Measurements from ENCODE around the gene RPS15.

The RPS15 gene

DNA sequence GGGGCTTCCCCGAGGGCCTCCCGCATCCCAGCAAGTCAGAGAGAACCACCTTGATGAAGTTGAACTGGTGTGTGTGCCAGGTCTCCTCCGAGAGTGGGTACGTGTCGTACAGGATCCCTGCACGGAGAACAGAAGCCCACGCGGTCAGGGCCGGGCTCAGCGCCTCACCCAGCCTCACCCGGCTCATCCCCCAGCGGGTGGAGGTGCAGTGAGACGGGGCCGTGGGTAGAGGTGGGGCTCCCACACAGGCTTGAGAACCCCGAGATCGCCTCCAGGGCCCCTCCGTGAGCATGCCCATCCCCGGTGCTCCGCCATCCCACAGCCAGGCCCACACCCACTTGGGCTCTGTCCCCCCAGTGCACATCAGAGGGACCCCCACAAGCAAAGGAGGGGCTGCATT, 39.1 kb upstream of the RPS15 start:
- H3K27ac Mint-ChIP-seq, result peak overlapping the region; percentile 29
- no peak overlapping the region for H3K4me3 Mint-ChIP-seq

GRCh38 chr19:1399745-1400144, 38.5 kb upstream of the RPS15 start:
- Mint-ChIP-seq H3K9me3 (no peaks in the 10 kb centered on the region), H3K36me3 (peaks cover 7% of the 10 kb centered on the region), H3K27ac (no peak overlapping the region), H3K4me3 (peak overlapping the region; percentile 61), H3K4me1 (peaks cover 13% of the 10 kb centered on the region)
- ATAC-seq, result no peak
- no peak for DNase-seq (ENCODE audit: low spot score in 2 of 2)

More for the DNA sequence above, 39.1 kb upstream of the RPS15 start:
- Mint-ChIP-seq H3K4me1 (peaks cover 13% of the 10 kb centered on the region), H3K9me3 (no peaks in the 10 kb centered on the region), H3K36me3 (peaks cover 7% of the 10 kb centered on the region)
- ATAC-seq (no peak), DNase-seq (ENCODE audit: low spot score in 2 of 2) (no peak)

DNA sequence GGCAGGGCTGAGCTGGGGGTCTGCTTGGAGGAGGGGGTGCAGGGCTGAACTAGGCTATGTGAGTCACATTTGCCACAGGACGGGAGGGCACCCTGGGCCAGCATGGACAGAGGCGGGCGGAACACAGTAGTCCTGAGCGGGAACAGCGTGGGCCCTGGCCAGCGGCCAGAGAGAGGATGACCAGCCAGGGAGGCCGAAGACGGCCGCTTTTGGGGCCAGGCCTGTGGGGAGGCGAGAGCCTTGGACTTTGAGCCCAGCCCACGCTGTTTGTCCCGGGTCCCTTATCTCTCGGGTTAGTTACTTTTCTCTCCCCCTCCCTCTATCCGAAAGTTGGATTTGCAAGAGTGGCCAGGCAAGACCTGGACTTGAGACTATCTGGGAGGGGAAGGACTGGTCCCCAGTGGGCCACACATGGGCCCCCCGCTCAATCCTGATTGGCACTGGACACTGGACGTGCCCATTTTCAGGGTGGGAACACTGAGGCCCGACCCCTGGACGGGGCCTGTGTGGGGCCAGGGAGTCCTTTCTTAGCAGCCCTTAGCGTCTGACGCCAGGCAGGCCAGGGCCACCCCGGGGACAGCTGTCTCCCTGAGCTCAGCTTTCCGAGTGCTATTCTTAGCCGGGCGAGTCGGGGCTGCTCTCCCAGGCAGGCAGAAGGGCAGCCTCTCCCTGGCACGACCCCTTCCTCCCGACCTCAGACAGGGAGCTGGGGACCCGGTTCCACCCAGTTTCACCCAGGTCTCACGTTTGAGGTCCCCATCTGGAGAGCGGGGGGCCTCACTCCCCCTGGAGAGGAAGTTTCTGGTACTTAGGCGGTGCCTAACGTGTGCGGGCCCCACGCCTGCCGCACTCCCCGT, 37.7 kb upstream of the RPS15 start:
- Mint-ChIP-seq H3K36me3 (peaks cover 7% of the 10 kb centered on the region), H3K9me3 (no peaks in the 10 kb centered on the region), H3K4me1 (peaks cover 13% of the 10 kb centered on the region), H3K4me3 (peak overlapping the region; percentile 61), H3K27ac (no peak overlapping the region)
- ATAC-seq (peak; percentile 17), DNase-seq (ENCODE audit: low spot score in 2 of 2) (no peak)

GRCh38 chr19:1401138-1401888, 36.9 kb upstream of the RPS15 start, which contains the start of gene GAMT:
GAMT (minus strand) TSS chr19:1401542; CDS start chr19:1401476, 66 bp downstream.
- Mint-ChIP-seq H3K9me3 (no peaks in the 10 kb centered on the region), H3K4me1 (peaks cover 9% of the 10 kb centered on the region), H3K27ac (no peak within 1 kb of the TSS), H3K36me3 (peaks cover 2% of the 10 kb centered on the region), H3K4me3 (peak within 1 kb of the TSS; percentile 61)
- ATAC-seq (peak; percentile 79), DNase-seq (ENCODE audit: low spot score in 2 of 2) (peak; percentile 57 to 79)

DNA sequence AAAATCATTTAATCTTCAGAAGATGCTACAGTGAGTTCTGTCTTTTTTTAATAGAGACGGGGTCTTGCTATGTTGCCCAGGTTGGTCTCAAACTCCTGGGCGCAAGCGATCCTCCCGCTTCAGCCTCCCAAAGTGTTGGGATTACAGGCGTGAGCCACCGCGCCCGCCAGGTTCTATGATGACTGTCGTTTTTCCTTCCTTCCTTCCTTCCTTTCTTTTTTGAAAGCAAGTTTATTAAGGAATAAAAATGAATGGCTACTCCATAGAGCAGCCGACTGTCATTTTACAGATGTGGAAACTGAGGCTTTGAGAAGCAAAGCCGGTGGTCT, 36.3 kb upstream of the RPS15 start:
- ATAC-seq (no peak), DNase-seq (ENCODE audit: low spot score in 2 of 2) (no peak)
- H3K4me1 Mint-ChIP-seq, result peaks cover 11% of the 10 kb centered on the region
- no peak overlapping the region for H3K27ac Mint-ChIP-seq
- no peaks in the 10 kb centered on the region for H3K36me3 Mint-ChIP-seq
- no peaks in the 10 kb centered on the region for H3K9me3 Mint-ChIP-seq
- peak overlapping the region; percentile 16 for H3K4me3 Mint-ChIP-seq

- Mint-ChIP-seq H3K4me3 (peak overlapping the region; percentile 53), H3K9me3 (no peaks in the 10 kb centered on the region), H3K36me3 (no peaks in the 10 kb centered on the region), H3K27ac (no peak overlapping the region), H3K4me1 (peaks cover 11% of the 10 kb centered on the region)
- ATAC-seq (no peak), DNase-seq (ENCODE audit: low spot score in 2 of 2) (no peak)
These were observed 35.7 kb upstream of the RPS15 start for GRCh38 chr19:1402411-1403070.

DNA sequence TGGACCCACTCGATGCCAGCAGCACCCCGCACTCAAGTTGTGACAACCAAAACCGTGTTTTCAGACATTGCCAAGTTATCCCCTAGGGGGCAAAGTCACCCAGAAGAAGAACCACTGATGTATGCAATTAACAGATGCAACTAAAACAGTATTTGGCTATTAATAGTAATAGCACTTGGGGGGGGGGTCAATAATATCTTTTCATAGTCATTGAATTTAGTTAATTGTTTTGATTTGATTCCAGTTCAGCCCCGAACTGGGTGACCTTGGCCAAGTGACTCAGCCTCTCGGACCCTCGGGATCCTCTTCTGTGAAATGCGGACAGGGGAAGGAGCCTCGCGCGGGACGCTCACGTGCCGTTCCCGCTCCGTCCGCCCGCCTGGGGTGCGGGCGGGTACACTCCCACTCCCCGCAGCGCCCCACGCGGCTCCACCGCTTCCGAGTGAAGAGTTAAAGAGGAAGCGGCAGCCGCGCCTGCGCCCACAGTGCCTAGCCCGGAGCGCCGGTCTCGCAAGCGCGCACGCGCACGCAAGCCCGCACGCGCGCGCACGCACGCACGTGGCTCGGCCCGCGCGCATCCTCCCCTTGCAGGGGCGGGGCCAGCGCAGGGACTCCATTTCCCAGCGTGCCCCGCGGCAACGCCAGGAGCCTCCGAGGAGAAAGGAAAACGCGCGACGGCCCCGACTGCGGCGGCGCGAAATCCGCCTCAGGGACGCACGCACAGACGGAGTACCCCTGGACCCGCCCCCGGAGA, 31.2 kb upstream of the RPS15 start:
- peak overlapping the region; percentile 93 for H3K4me3 Mint-ChIP-seq
- peak overlapping the region; percentile 81 for H3K27ac Mint-ChIP-seq
- peaks cover 44% of the 10 kb centered on the region for H3K4me1 Mint-ChIP-seq
- DNase-seq (ENCODE audit: low spot score in 2 of 2), result peak; percentile 100
- H3K36me3 Mint-ChIP-seq, result peaks cover 36% of the 10 kb centered on the region
- H3K9me3 Mint-ChIP-seq, result no peaks in the 10 kb centered on the region
- peak; percentile 84 for ATAC-seq

DNA sequence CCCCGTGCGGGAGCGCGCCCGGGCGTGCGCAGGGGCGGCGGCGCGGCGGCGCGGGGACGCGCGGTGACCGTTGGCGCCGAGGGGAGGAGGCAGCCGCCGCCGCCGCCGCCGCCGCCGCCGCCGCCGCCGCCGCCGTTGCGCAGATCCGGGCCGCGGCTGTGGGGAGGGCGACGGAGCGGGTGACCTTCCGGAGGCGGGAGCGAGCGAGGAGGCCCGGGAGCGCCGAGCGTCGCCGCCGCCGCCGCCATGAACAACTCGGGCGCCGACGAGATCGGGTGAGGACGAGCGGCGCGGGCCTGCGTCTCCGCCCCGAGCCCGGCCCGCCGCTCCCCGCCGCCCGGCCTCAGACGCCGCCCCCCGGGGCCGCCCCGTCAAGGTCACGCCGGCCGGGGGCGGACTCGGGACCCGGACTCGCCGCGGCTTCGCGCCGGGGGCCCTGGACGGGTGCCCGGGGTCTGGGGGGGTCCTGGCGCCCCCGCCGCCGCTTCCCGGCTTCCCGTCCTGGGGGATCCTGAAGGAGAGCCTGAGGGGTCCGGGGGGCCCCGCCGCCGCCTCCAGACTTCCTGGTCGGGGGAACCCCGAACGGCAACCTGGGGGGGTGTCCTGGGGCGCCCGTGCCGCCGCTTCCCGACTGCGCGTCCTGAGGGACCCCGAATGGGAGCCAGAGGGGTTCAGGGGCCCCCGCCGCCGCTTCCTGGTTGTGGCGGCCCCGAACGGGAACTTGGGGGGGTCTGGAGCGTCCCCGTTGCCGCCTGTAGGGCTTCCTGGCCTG, 30.5 kb upstream of the RPS15 start, which contains the start of gene DAZAP1:
TSS of gene DAZAP1 (plus strand) at position 59 of the 772 bp plus-strand sequence. CDS start at position 247, 188 bp downstream.
- Mint-ChIP-seq H3K4me3 (peak within 1 kb of the TSS; percentile 93), H3K27ac (peak within 1 kb of the TSS; percentile 87), H3K9me3 (no peaks in the 10 kb centered on the region), H3K36me3 (peaks cover 39% of the 10 kb centered on the region), H3K4me1 (peaks cover 49% of the 10 kb centered on the region)
- DNase-seq (ENCODE audit: low spot score in 2 of 2), result peak; percentile 50 to 78
- ATAC-seq, result peak; percentile 43

DNA sequence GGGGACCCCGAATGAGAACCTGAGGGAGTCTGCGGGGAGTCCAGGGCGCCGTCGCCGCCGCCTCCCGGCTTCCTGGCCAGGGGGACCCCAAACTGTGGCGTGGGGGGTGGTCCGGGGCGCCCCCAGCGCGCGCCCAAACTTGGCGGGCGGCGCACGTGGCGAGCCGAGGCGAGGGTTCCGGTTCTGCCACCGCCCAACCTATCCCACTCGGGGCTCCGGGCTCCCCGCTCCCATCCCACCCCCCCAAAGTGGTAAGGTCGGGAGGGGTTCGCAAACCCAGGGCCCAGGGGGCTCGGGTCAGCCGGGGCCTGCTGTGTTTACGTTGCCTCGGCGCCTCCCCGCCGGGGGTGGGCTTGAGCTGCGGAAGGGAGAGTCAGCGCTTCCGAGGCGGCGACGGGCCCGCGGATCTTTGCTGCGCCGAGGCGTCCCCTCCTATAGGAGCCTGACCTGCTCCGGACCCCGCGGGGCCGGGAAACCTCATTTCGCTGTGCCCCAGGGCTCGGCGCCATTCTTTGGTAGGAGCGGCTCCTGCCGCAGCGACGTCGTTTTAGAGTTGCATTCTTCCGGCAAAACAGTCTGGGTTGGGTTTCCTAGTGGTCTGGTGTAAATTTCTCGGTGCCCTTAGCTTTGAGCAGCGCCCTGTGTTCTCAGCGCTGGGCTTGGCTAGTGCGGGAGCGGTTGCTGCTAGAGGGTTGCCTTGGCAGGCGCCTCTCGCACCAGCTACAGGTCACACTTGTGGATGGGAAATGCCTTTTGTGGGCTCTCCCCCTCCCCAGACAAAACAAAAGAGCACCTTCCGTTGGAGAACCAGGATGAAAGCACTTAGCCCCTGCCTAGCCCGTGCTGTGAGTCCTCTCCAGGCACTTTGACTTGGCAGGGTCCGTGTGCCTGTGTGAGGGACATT, 29.6 kb upstream of the RPS15 start:
- ATAC-seq (peak; percentile 24), DNase-seq (ENCODE audit: low spot score in 2 of 2) (peak; percentile 41 to 76)
- Mint-ChIP-seq H3K36me3 (peaks cover 47% of the 10 kb centered on the region), H3K4me1 (peaks cover 54% of the 10 kb centered on the region), H3K27ac (peak overlapping the region; percentile 87), H3K4me3 (peak overlapping the region; percentile 93), H3K9me3 (no peaks in the 10 kb centered on the region)

DNA sequence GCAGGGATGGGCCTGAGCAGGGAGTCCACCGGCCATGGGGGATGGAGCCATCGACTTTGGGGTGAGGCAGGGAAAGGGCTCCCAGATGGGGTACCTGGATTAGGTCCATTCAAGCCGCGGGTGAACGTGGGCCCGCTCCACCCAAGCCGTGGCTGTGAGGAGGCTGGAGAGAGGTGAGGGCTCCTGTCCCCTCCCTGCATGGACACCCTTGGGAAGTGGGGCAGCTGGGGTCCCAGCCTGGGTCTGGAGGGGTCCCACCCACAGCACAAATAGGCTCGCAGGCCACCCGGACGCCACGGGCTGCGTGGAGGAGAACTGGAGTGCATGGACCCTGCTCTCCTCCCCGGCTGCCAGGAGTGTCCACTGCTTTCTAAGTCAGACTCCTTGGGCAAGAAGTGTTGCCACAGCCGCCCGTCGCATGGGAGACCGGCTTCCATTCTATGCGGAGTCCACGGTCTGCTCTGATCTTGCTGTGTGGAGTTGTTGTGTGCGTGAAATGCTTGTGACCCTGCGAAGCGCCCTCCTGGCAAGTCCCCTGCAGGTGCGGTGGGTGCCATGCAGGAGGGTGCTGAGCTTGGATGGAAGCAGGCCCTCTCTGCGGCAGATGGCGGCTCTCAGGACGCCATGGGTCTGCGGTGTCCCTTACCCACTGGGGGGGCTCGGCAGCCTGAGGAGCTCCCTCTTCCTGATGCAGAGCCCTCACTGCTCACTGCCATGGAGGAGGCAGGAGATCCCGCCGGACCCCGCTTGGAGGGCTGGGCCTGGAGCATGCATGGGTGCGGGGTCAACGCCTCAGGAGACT, 28.8 kb upstream of the RPS15 start:
- Mint-ChIP-seq H3K27ac (peak overlapping the region; percentile 87), H3K36me3 (peaks cover 55% of the 10 kb centered on the region), H3K9me3 (no peaks in the 10 kb centered on the region), H3K4me1 (peaks cover 56% of the 10 kb centered on the region), H3K4me3 (peak overlapping the region; percentile 93)
- DNase-seq (ENCODE audit: low spot score in 2 of 2), result no peak
- no peak for ATAC-seq

- Mint-ChIP-seq H3K4me1 (peaks cover 62% of the 10 kb centered on the region), H3K4me3 (peak overlapping the region; percentile 93), H3K9me3 (no peaks in the 10 kb centered on the region), H3K36me3 (peaks cover 64% of the 10 kb centered on the region), H3K27ac (peak overlapping the region; percentile 87)
- ATAC-seq (peak; percentile 1), DNase-seq (ENCODE audit: low spot score in 2 of 2) (no peak)
These were observed 27.9 kb upstream of the RPS15 start for GRCh38 chr19:1410136-1410786.

DNA sequence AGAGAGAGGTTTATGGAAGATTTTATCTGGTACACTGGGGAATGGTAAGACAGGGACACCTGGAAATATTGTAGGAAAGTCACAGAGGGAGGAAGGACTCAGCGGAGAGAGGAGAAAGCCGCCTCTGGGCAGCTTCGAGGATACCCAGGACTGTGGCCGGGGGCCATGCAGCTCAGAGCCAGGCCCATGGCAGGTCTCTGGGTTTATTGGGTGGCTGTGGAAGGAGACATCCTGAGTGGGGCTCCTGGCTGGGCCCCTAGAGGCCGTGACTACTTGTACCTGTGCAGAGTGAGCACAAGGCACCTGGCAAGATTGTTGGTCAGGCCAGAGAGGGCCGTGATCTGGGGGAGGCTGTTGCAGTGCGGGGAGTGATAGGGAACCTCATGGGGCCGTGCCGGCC, 27.4 kb upstream of the RPS15 start:
- peaks cover 67% of the 10 kb centered on the region for H3K4me1 Mint-ChIP-seq
- ATAC-seq, result no peak
- peak overlapping the region; percentile 93 for H3K4me3 Mint-ChIP-seq
- DNase-seq (ENCODE audit: low spot score in 2 of 2), result no peak
- H3K36me3 Mint-ChIP-seq, result peaks cover 69% of the 10 kb centered on the region
- no peaks in the 10 kb centered on the region for H3K9me3 Mint-ChIP-seq
- H3K27ac Mint-ChIP-seq, result peak overlapping the region; percentile 87
